H9 (cell line): ENCODE measurements around the gene NUP188. TPM values are rescaled to one million over a fixed set of nuclear protein-coding genes. Genes with fewer than 3 reads are reported as not detected.

Experiments used
- DNase-seq: peaks from one replicate; pipeline ENCODE4 v3.0.0-alpha.2; 2017
- H2AFZ ChIP-seq: one replicate; pipeline ENCODE4 v1.6.1; 2013; ENCODE audit warnings: mild to moderate bottlenecking, low read length, control low read depth, moderate library complexity
- H2AK5ac ChIP-seq: 2 replicates; pipeline ENCODE4 v1.6.1; 2013; ENCODE audit warnings: low read length, control low read depth, mixed read lengths; ENCODE audit not compliant: insufficient read length
- H2BK120ac ChIP-seq: one replicate; pipeline ENCODE4 v1.6.1; 2013; ENCODE audit warnings: low read depth, mild to moderate bottlenecking, low read length, control low read depth, inconsistent platforms; ENCODE audit not compliant: poor library complexity, severe bottlenecking
- H2BK12ac ChIP-seq: 2 replicates; pipeline ENCODE4 v1.6.1; 2013; ENCODE audit warnings: low read length, control low read depth, mixed read lengths, low read depth; ENCODE audit not compliant: insufficient read length
- H2BK15ac ChIP-seq: 2 replicates; pipeline ENCODE4 v1.6.1; 2013; ENCODE audit warnings: low read depth, low read length, control low read depth
- H2BK20ac ChIP-seq: one replicate; pipeline ENCODE4 v1.6.1; 2013; ENCODE audit warnings: low read depth, mild to moderate bottlenecking, low read length, control low read depth, inconsistent platforms; ENCODE audit not compliant: poor library complexity, severe bottlenecking
- H2BK5ac ChIP-seq: 2 replicates; pipeline ENCODE4 v1.6.1; 2013; ENCODE audit warnings: low read length, control low read depth, mixed read lengths; ENCODE audit not compliant: insufficient read length
- H3K14ac ChIP-seq: 2 replicates; pipeline ENCODE4 v1.6.1; 2013; ENCODE audit warnings: low read length, control low read depth; ENCODE audit not compliant: insufficient read depth
- H3K18ac ChIP-seq: 2 replicates; pipeline ENCODE4 v1.6.1; 2013; ENCODE audit warnings: low read depth, mild to moderate bottlenecking, mixed read lengths, low read length, control low read depth; ENCODE audit not compliant: insufficient read length
- H3K23ac ChIP-seq: 2 replicates; pipeline ENCODE4 v1.6.1; 2013; ENCODE audit warnings: low read length, control low read depth, mixed read lengths, low read depth; ENCODE audit not compliant: insufficient read length
- H3K23me2 ChIP-seq: 2 replicates; pipeline ENCODE4 v1.6.1; 2013; ENCODE audit warnings: low read depth, mild to moderate bottlenecking, mixed read lengths, low read length, control low read depth; ENCODE audit not compliant: insufficient read length, poor library complexity, severe bottlenecking
- H3K27ac ChIP-seq: 2 replicates; pipeline ENCODE4 v1.5.1; 2013; ENCODE audit warnings: low read length, control low read depth, mixed read lengths, low read depth; ENCODE audit not compliant: insufficient read length
- H3K27me3 ChIP-seq: 2 replicates; pipeline ENCODE4 v1.6.1; 2013; ENCODE audit warnings: low read length, control low read depth, inconsistent platforms; ENCODE audit not compliant: insufficient read depth
- H3K4ac ChIP-seq: 2 replicates; pipeline ENCODE4 v1.6.1; 2013; ENCODE audit warnings: low read depth, mild to moderate bottlenecking, control low read depth, inconsistent platforms, low read length, moderate library complexity
- H3K4me1 ChIP-seq: 2 replicates; pipeline ENCODE4 v1.6.1; 2013; ENCODE audit warnings: low read length, control low read depth, inconsistent platforms; ENCODE audit not compliant: insufficient read depth
- H3K4me2 ChIP-seq: 2 replicates; pipeline ENCODE4 v1.6.1; 2013; ENCODE audit warnings: low read length, control low read depth, mixed read lengths; ENCODE audit not compliant: insufficient read length, insufficient read depth
- H3K56ac ChIP-seq: 2 replicates; pipeline ENCODE4 v1.6.1; 2013; ENCODE audit warnings: low read depth, mild to moderate bottlenecking, mixed read lengths, low read length, control low read depth; ENCODE audit not compliant: insufficient read length
- H3K79me1 ChIP-seq: 2 replicates; pipeline ENCODE4 v1.6.1; 2013; ENCODE audit warnings: low read depth, mild to moderate bottlenecking, moderate library complexity, low read length, control low read depth, inconsistent platforms; ENCODE audit not compliant: insufficient read depth, poor library complexity, severe bottlenecking
- H3K79me2 ChIP-seq: 2 replicates; pipeline ENCODE4 v1.6.1; 2013; ENCODE audit warnings: low read length, control low read depth, inconsistent platforms; ENCODE audit not compliant: insufficient read depth
- H3K9ac ChIP-seq: 2 replicates; pipeline ENCODE4 v1.6.1; 2013; ENCODE audit warnings: low read length, control low read depth, mixed read lengths; ENCODE audit not compliant: insufficient read length; ENCODE audit errors: extremely low read depth
- H3K9me3 ChIP-seq: one replicate; pipeline ENCODE4 v1.6.1; 2013; ENCODE audit warnings: low read depth, low read length, inconsistent platforms; ENCODE audit not compliant: control insufficient read depth
- H3T11ph ChIP-seq: one replicate; pipeline ENCODE4 v1.6.1; 2013; ENCODE audit warnings: mild to moderate bottlenecking, low read length, control low read depth, inconsistent platforms
- H4K20me1 ChIP-seq: one replicate; pipeline ENCODE4 v1.6.1; 2013; ENCODE audit not compliant: control insufficient read depth, insufficient read length, insufficient read depth
- H4K5ac ChIP-seq: 2 replicates; pipeline ENCODE4 v1.6.1; 2013; ENCODE audit warnings: low read depth, mild to moderate bottlenecking, mixed read lengths, low read length, control low read depth; ENCODE audit not compliant: insufficient read length
- H4K8ac ChIP-seq: replicated peaks from 2 replicates; pipeline ENCODE4 v1.6.1; 2013; ENCODE audit warnings: low read length, control low read depth, mixed read lengths, low read depth; ENCODE audit not compliant: insufficient read length
- H4K91ac ChIP-seq: 2 replicates; pipeline ENCODE4 v1.6.1; 2013; ENCODE audit warnings: low read depth, mild to moderate bottlenecking, moderate library complexity, mixed read lengths, low read length, control low read depth; ENCODE audit not compliant: insufficient read length
- H3K27ac Mint-ChIP-seq, 3 experiments: 2 replicates in 2 of 3; 3 replicates in 1 of 3; pipeline ENCODE4 v1.8.0; 2020 to 2021; ENCODE audit warnings: mixed read lengths in 3 of 3, mild to moderate bottlenecking in 1 of 3, moderate library complexity in 1 of 3
- H3K27me3 Mint-ChIP-seq: 2 replicates; pipeline ENCODE4 v1.8.0; 2021; ENCODE audit warnings: low read depth, mild to moderate bottlenecking, moderate library complexity, mixed read lengths
- H3K36me3 Mint-ChIP-seq, 3 experiments: 2 replicates in 2 of 3; 3 replicates in 1 of 3; pipeline ENCODE4 v1.8.0; 2020 to 2021; ENCODE audit warnings: low read depth in 3 of 3, mixed read lengths in 3 of 3; ENCODE audit not compliant: insufficient read depth in 1 of 3
- H3K4me1 Mint-ChIP-seq, 2 experiments: 2 replicates each; pipeline ENCODE4 v1.8.0; 2020; ENCODE audit warnings: mixed read lengths in 2 of 2
- H3K4me3 Mint-ChIP-seq, 2 experiments: 2 replicates in 1 of 2; 3 replicates in 1 of 2; pipeline ENCODE4 v1.8.0; 2020 to 2021; ENCODE audit warnings: mild to moderate bottlenecking in 2 of 2, mixed read lengths in 2 of 2, moderate library complexity in 1 of 2
- H3K9me3 Mint-ChIP-seq, 2 experiments: 2 replicates in 1 of 2; 3 replicates in 1 of 2; pipeline ENCODE4 v1.8.0; 2020; ENCODE audit warnings: mild to moderate bottlenecking in 2 of 2, mixed read lengths in 2 of 2, moderate library complexity in 1 of 2
- WGBS: extraction: QIAGEN DNeasy Blood & Tissue Kit; methylation state at CpG from one replicate; pipeline ENCODE4 v1.1.7; 2013; ENCODE audit warnings: missing lambda C conversion rate, low lambda C conversion rate, mixed read lengths; ENCODE audit not compliant: insufficient read length; ENCODE audit errors: extremely low coverage; 5-methylcytosine and 5-hydroxymethylcytosine counted together
- total RNA-seq: library from RNA; stranded (reverse); gene quantifications from 2 replicates; pipeline ENCODE4 v1.2.1, GENCODE V29; 2021
- TF ChIP-seq, protein P1 (sequence below): fragments of 200-600 bp; sonication (generic); conservative IDR thresholded peaks from 3 replicates; pipeline ENCODE4 v1.8.0; 2021; ENCODE audit warnings: antibody characterized with exemption, mild to moderate bottlenecking

The NUP188 gene
- total RNA-seq, 1 experiment from 2014 or later: 101 TPM

DNA sequence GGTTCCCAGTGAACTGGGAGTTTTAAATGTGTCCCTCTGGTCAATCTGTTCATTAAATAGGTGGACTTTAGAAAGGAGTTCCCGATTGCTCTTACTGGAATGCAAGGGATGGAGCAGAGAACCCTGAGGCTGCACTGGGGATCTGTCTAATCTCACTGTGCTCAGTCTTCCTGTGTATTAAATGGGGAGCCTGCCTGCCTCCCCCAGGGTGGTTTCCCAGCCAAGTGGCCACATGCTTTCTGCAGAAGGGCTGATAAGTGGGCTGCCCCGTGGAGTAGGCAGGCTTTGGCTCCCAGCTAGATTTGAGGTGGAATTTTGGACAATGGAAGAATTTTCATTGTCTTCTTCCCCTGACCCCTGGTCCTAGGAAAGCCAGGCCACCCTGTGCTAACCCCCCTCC lies 40.8 kb upstream of the NUP188 start:
- no peak for DNase-seq
- TF ChIP-seq, protein P1, sequence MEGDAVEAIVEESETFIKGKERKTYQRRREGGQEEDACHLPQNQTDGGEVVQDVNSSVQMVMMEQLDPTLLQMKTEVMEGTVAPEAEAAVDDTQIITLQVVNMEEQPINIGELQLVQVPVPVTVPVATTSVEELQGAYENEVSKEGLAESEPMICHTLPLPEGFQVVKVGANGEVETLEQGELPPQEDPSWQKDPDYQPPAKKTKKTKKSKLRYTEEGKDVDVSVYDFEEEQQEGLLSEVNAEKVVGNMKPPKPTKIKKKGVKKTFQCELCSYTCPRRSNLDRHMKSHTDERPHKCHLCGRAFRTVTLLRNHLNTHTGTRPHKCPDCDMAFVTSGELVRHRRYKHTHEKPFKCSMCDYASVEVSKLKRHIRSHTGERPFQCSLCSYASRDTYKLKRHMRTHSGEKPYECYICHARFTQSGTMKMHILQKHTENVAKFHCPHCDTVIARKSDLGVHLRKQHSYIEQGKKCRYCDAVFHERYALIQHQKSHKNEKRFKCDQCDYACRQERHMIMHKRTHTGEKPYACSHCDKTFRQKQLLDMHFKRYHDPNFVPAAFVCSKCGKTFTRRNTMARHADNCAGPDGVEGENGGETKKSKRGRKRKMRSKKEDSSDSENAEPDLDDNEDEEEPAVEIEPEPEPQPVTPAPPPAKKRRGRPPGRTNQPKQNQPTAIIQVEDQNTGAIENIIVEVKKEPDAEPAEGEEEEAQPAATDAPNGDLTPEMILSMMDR: no peak
- no peaks in the 10 kb centered on the region for H3K27me3 ChIP-seq
- no peak overlapping the region for H4K91ac ChIP-seq
- no peak overlapping the region for H2AK5ac ChIP-seq
- H3K27ac ChIP-seq: no peak overlapping the region
- H2BK5ac ChIP-seq: no peak overlapping the region
- H3T11ph ChIP-seq: no peak overlapping the region
- no CpG with 5 or more reads among the region's 2 CpGs for WGBS
- no peaks in the 10 kb centered on the region for H3K9me3 Mint-ChIP-seq
- no peak overlapping the region for H3K4ac ChIP-seq
- H3K4me1 ChIP-seq: peaks cover 3% of the 10 kb centered on the region; the same call in 1 of the 2 replicates
- H3K14ac ChIP-seq: no peak overlapping the region
- H3K27ac Mint-ChIP-seq: peak overlapping the region in 2 of 3 experiments; percentile 19 to 89; a peak in 3 of 7 replicates
- H3K79me2 ChIP-seq: peaks cover 7% of the 10 kb centered on the region; the same call in 1 of the 2 replicates
- H3K4me2 ChIP-seq: no peak overlapping the region
- no peak overlapping the region for H3K18ac ChIP-seq
- peaks cover 2% of the 10 kb centered on the region; the same call in 1 of the 2 replicates for H3K27me3 Mint-ChIP-seq
- no peak overlapping the region for H2BK20ac ChIP-seq
- H3K79me1 ChIP-seq: peaks cover 4% of the 10 kb centered on the region
- H2BK15ac ChIP-seq: no peak overlapping the region
- H4K20me1 ChIP-seq: no peaks in the 10 kb centered on the region
- H3K36me3 Mint-ChIP-seq: peaks cover 30 to 45% (median 34%) of the 10 kb centered on the region in 3 experiments
- H3K56ac ChIP-seq: no peak overlapping the region
- H3K4me1 Mint-ChIP-seq: peaks cover 11% of the 10 kb centered on the region in 2 experiments
- H2BK12ac ChIP-seq: no peak overlapping the region
- H4K5ac ChIP-seq: no peak overlapping the region
- H3K23ac ChIP-seq: no peak overlapping the region
- H3K9me3 ChIP-seq: no peaks in the 10 kb centered on the region
- no peak overlapping the region for H3K4me3 Mint-ChIP-seq
- H4K8ac ChIP-seq: no peak overlapping the region
- H2AFZ ChIP-seq: no peak overlapping the region
- no peaks in the 10 kb centered on the region for H3K23me2 ChIP-seq
- H3K9ac ChIP-seq: no peak overlapping the region
- no peak overlapping the region for H2BK120ac ChIP-seq
